Loucy (cell line): ENCODE data around the gene ZNF350.

Source experiments
- H2AFZ ChIP-seq: fragments of 200-600 bp; sonication (generic); 2 replicates; pipeline ENCODE4 v1.6.0; 2016; ENCODE audit warnings: antibody characterized with exemption, mild to moderate bottlenecking, low read length, moderate library complexity
- H3F3A ChIP-seq: fragments of 200-600 bp; 2 replicates; pipeline ENCODE4 v1.6.0; 2016; ENCODE audit warnings: antibody characterized with exemption, low read depth, mild to moderate bottlenecking
- H3K27me3 ChIP-seq: fragments of 200-600 bp; sonication (generic); 2 replicates; pipeline ENCODE4 v1.6.1; 2014; ENCODE audit warnings: low read length, mild to moderate bottlenecking; ENCODE audit not compliant: insufficient read depth, poor library complexity, severe bottlenecking
- H3K36me3 ChIP-seq: fragments of 200-600 bp; sonication (generic); 2 replicates; pipeline ENCODE4 v1.6.1; 2016; ENCODE audit warnings: low read length; ENCODE audit not compliant: insufficient read depth
- H3K4me1 ChIP-seq: fragments of 200-600 bp; sonication (generic); 2 replicates; pipeline ENCODE4 v1.5.1; 2014; ENCODE audit warnings: low read length, mild to moderate bottlenecking; ENCODE audit not compliant: insufficient read depth, poor library complexity, severe bottlenecking
- H3K4me2 ChIP-seq: fragments of 200-600 bp; sonication (generic); 2 replicates; pipeline ENCODE4 v1.6.0; 2014; ENCODE audit warnings: antibody characterized with exemption, low read length, low read depth, mild to moderate bottlenecking; ENCODE audit not compliant: poor library complexity, severe bottlenecking
- H3K4me3 ChIP-seq: fragments of 200-600 bp; sonication (generic); 2 replicates; pipeline ENCODE4 v1.5.1; 2014; ENCODE audit warnings: low read length, mild to moderate bottlenecking, mixed read lengths; ENCODE audit not compliant: poor library complexity, severe bottlenecking
- H3K79me2 ChIP-seq: fragments of 200-600 bp; sonication (generic); 2 replicates; pipeline ENCODE4 v1.6.1; 2014; ENCODE audit warnings: low read length; ENCODE audit not compliant: insufficient read depth
- H3K9ac ChIP-seq: fragments of 200-600 bp; sonication (generic); 2 replicates; pipeline ENCODE4 v1.6.0; 2014; ENCODE audit warnings: mild to moderate bottlenecking, low read depth, low read length, moderate library complexity; ENCODE audit not compliant: poor library complexity, severe bottlenecking
- H3K9me2 ChIP-seq: fragments of 200-600 bp; sonication (generic); replicated peaks from 2 replicates; pipeline ENCODE4 v1.6.1; 2016; ENCODE audit warnings: low read depth, low read length, mixed read lengths
- H3K9me3 ChIP-seq: fragments of 200-600 bp; sonication (generic); 2 replicates; pipeline ENCODE4 v1.6.1; 2014; ENCODE audit warnings: mild to moderate bottlenecking, antibody characterized with exemption, low read length, low read depth; ENCODE audit not compliant: insufficient read depth
- H4K20me1 ChIP-seq: fragments of 200-600 bp; sonication (generic); 2 replicates; pipeline ENCODE4 v1.6.0; 2014; ENCODE audit warnings: antibody characterized with exemption, low read length, mild to moderate bottlenecking; ENCODE audit not compliant: insufficient read depth, poor library complexity, severe bottlenecking
- CTCF ChIP-seq: fragments of 200-600 bp; sonication (generic); conservative IDR thresholded peaks from 2 replicates; pipeline ENCODE4 v1.5.1; 2014; ENCODE audit warnings: mild to moderate bottlenecking, antibody characterized with exemption, low read length
- EZH2phosphoT487 ChIP-seq: fragments of 200-600 bp; IDR thresholded peaks from 2 replicates; pipeline ENCODE4 v1.6.1; 2018; ENCODE audit warnings: antibody characterized with exemption, mild to moderate bottlenecking, moderate library complexity, borderline replicate concordance

ZNF350 gene

GRCh38 chr19:51919606-51920005 is 67.0 kb downstream of the ZNF350 start:
- no peaks in the 10 kb centered on the region for H3K36me3 ChIP-seq
- no peaks in the 10 kb centered on the region for H3K9me2 ChIP-seq
- no peaks in the 10 kb centered on the region for H4K20me1 ChIP-seq
- no peak overlapping the region for H3K4me3 ChIP-seq
- no peaks in the 10 kb centered on the region for H3K79me2 ChIP-seq
- TF ChIP-seq EZH2phosphoT487: no peak
- no peak for TF ChIP-seq CTCF
- H3K27me3 ChIP-seq: no peaks in the 10 kb centered on the region
- H3K9ac ChIP-seq: no peak overlapping the region
- H3K4me1 ChIP-seq: no peaks in the 10 kb centered on the region
- no peak overlapping the region for H2AFZ ChIP-seq
- H3K4me2 ChIP-seq: no peak overlapping the region
- no peaks in the 10 kb centered on the region for H3F3A ChIP-seq
- H3K9me3 ChIP-seq: peaks cover 58% of the 10 kb centered on the region; the same call in 1 of the 2 replicates

DNA sequence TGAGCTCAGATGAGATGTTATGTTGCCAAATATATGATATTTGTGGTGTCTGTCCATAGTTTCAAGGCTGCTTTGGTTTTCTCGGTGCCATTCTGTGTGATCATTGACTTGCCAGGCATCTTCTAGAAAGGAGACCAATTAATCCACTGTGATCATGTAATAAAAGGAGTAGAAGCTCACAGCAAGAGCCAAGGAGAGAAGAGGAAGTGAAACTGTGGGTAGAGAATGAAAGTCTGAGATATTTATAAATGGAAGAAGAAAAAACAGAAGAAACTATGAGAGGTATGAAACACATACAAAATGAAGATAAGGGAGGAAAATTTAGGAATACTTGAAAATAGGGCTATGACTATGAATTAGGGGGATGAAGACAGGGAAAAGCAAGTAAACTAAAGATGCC is 70.5 kb downstream of the ZNF350 start:
- Histone ChIP-seq H3K9me3 (peaks cover 52% of the 10 kb centered on the region; the same call in 1 of the 2 replicates), H3K9me2 (no peaks in the 10 kb centered on the region), H3K4me2 (no peak overlapping the region), H3K79me2 (no peaks in the 10 kb centered on the region), H4K20me1 (no peaks in the 10 kb centered on the region), H3F3A (no peaks in the 10 kb centered on the region), H3K4me1 (no peaks in the 10 kb centered on the region), H3K9ac (no peak overlapping the region), H3K4me3 (no peak overlapping the region), H3K36me3 (no peaks in the 10 kb centered on the region), H3K27me3 (peaks cover 3% of the 10 kb centered on the region), H2AFZ (no peak overlapping the region)
- no peak for TF ChIP-seq CTCF
- no peak for TF ChIP-seq EZH2phosphoT487

DNA sequence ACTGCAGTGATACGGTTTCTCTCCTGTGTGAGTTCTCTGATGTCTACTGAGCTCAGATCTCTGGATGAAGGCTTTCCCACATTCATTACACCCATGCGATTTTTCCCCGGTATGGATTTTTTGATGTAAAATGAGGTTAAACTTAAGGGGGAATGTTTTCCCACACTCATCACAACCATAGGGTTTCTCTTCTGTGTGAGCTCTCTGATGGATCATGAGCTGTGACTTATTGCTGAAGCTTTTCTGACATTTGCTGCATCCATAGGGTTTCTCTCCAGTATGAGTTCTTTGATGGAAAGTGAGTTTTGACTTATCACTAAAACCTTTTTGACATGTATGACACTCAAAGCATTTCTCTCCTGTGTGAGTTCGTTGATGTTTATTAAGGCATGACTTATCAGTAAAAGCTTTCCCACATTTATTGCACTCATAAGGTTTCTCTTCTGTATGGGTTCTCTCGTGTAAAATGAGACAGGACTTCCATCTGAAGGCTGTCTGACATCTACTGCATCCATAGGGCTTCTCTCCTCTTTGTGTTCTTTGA is 71.2 kb downstream of the ZNF350 start:
- H4K20me1 ChIP-seq: no peaks in the 10 kb centered on the region
- H3K27me3 ChIP-seq: peaks cover 3% of the 10 kb centered on the region
- no peak overlapping the region for H3K9ac ChIP-seq
- no peak overlapping the region for H3K4me2 ChIP-seq
- H3K79me2 ChIP-seq: no peaks in the 10 kb centered on the region
- H3K9me2 ChIP-seq: no peaks in the 10 kb centered on the region
- no peak overlapping the region for H3K4me3 ChIP-seq
- no peaks in the 10 kb centered on the region for H3K36me3 ChIP-seq
- H3K4me1 ChIP-seq: no peaks in the 10 kb centered on the region
- H2AFZ ChIP-seq: no peak overlapping the region
- TF ChIP-seq EZH2phosphoT487: no peak
- TF ChIP-seq CTCF: no peak
- no peaks in the 10 kb centered on the region for H3F3A ChIP-seq
- H3K9me3 ChIP-seq: peaks cover 47% of the 10 kb centered on the region; the same call in 1 of the 2 replicates
